Ascending aorta (tissue), 2 donors: ENCODE measurements around the gene PPP4R2. TPM values are rescaled to one million over a fixed set of nuclear protein-coding genes. Genes with fewer than 3 reads are reported as not detected.
A peak's percentile ranks its signal among the peaks of the same experiment; 100 is the strongest.

Source experiments
- DNase-seq, 2 donors: peaks; one replicate each; pipeline ENCODE4 v3.0.0-alpha.2; 2019; ENCODE audit warnings: low spot score in 2 of 2
- H3K27ac ChIP-seq, 2 donors: fragments of 200-600 bp; sonication (generic); one replicate each; pipeline ENCODE4 v1.5.1; 2016 to 2017; ENCODE audit warnings: mild to moderate bottlenecking in 1 of 2
- H3K27me3 ChIP-seq: fragments of 200-600 bp; sonication (generic); one replicate; pipeline ENCODE4 v1.5.1; 2017
- H3K36me3 ChIP-seq, 2 donors: fragments of 200-600 bp; sonication (generic); one replicate each; pipeline ENCODE4 v1.5.1; 2016
- H3K4me1 ChIP-seq, 2 donors: fragments of 200-600 bp; sonication (generic); one replicate each; pipeline ENCODE4 v1.5.1; 2016 to 2017; ENCODE audit warnings: mild to moderate bottlenecking in 1 of 2
- H3K4me3 ChIP-seq, 2 donors: fragments of 200-600 bp; sonication (generic); one replicate each; pipeline ENCODE4 v1.5.1; 2016 to 2017; ENCODE audit warnings: mild to moderate bottlenecking in 1 of 2
- H3K9me3 ChIP-seq, 2 donors: fragments of 200-600 bp; sonication (generic); one replicate each; pipeline ENCODE4 v1.5.1; 2016
- intact Hi-C: fragments of 100-400 bp; cut with DNase I; formaldehyde crosslinking; loops from one replicate; pipeline ENCODE4 v1.15.1; 2023
- total RNA-seq: library from RNA; depleted of rRNA; stranded (reverse); fragments of >200 nt; gene quantifications from one replicate; pipeline ENCODE4 v1.1.0, GENCODE V29; 2016
- TF ChIP-seq, protein P1 (sequence below), 3 experiments: fragments of 200-600 bp in 2 of 3; fragments of 450-650 bp in 1 of 3; sonication (generic) in 2 of 3; IDR thresholded peaks; one replicate each; pipeline ENCODE4 v1.5.1; 2016 to 2019; ENCODE audit warnings: antibody characterized with exemption in 3 of 3, mild to moderate bottlenecking in 1 of 3, moderate library complexity in 1 of 3

PPP4R2 gene
- total RNA-seq, 1 donor from 2014 or later: 8.2 TPM

DNA sequence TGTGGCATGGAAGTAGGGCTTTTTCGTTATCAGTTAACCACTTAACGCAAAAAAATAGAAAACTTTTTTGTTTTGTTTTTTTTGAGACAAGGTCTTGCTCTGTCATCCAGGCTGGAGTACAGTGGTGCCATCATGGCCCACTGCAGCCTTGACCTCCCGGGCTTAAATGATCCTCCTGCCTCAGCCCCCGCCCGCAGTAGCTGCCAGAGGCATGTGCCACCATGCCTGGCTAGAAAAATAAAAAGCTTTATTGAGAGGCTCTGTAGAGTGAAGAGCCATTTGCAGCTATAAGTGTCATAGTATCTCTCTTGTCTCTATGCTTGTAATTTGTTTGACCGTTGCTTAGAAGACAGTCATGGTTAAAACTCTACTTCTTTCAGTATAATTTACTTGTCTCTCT is 13.5 kb downstream of the PPP4R2 start:
- DNase-seq: no peak

DNA sequence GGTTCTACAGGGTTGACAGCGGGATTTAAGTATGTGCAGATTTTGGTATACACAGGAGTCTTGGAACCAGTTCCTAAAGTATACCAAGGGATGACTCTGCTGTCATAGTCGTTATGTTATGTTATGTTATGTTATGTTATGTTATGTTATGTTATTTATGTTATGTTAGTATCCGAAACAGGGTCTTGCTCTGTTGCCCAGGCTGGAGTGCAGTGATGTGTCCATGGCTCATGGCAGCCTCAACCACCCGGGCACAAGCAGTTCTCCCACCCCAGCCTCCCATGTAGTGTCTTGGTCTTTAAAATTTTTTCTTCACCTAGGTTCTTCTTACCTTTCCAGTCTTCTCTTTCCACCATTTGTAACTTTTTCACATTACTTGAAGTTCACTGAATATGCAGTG is 21.7 kb downstream of the PPP4R2 start:
- Histone ChIP-seq H3K27me3 (no peaks in the 10 kb centered on the region), H3K4me1 (peaks cover 0 to 5% of the 10 kb centered on the region in 2 donors), H3K9me3 (no peaks in the 10 kb centered on the region), H3K36me3 (peaks cover 0 to 6% of the 10 kb centered on the region in 2 donors), H3K27ac (no peak overlapping the region), H3K4me3 (no peak overlapping the region)
- intact Hi-C loops: no loop called here
- DNase-seq: no peak
- TF ChIP-seq, protein P1, sequence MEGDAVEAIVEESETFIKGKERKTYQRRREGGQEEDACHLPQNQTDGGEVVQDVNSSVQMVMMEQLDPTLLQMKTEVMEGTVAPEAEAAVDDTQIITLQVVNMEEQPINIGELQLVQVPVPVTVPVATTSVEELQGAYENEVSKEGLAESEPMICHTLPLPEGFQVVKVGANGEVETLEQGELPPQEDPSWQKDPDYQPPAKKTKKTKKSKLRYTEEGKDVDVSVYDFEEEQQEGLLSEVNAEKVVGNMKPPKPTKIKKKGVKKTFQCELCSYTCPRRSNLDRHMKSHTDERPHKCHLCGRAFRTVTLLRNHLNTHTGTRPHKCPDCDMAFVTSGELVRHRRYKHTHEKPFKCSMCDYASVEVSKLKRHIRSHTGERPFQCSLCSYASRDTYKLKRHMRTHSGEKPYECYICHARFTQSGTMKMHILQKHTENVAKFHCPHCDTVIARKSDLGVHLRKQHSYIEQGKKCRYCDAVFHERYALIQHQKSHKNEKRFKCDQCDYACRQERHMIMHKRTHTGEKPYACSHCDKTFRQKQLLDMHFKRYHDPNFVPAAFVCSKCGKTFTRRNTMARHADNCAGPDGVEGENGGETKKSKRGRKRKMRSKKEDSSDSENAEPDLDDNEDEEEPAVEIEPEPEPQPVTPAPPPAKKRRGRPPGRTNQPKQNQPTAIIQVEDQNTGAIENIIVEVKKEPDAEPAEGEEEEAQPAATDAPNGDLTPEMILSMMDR (IDR thresholded peaks at IDR 0.05): no peak

More for the DNA sequence above, 13.5 kb downstream of the PPP4R2 start:
- peaks cover 0 to 10% of the 10 kb centered on the region in 2 donors for H3K36me3 ChIP-seq
- no peaks in the 10 kb centered on the region for H3K27me3 ChIP-seq
- H3K9me3 ChIP-seq: no peaks in the 10 kb centered on the region
- H3K4me1 ChIP-seq: peaks cover 0 to 20% of the 10 kb centered on the region in 2 donors
- H3K27ac ChIP-seq: no peak overlapping the region
- intact Hi-C loops: no loop called here
- TF ChIP-seq, protein P1 (IDR thresholded peaks at IDR 0.05): no peak
- no peak overlapping the region for H3K4me3 ChIP-seq

DNA sequence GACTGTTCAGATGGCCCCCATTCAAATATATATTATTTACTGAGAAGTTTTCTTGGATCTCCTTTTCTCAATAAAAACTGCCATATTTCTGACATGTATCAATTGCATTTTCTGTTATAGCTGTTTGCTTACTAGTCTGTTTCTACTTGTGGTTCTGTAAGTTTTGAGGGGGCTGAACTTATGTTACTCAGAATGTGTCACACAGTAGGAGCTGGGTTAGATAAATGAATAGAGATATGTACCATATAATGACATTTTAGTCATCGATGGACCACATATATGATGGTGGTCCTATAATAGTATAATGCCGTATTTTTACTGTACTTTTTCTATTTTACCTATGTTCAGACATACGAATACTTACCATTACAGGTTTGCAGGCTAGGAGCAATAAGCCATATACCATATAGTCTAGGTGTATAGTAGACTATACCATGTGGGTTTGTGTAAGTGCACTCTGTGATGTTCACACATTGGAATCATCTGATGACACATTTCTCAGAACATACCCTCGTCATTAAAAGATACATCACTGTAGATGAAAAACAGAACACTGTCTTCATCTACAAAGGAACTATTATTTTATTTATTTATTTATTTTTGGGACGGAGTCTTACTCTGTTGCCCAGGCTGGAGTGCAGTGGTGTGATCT is 22.3 kb downstream of the PPP4R2 start:
- Histone ChIP-seq H3K9me3 (no peaks in the 10 kb centered on the region), H3K4me3 (no peak overlapping the region), H3K27me3 (no peaks in the 10 kb centered on the region), H3K4me1 (peaks cover 0 to 5% of the 10 kb centered on the region in 2 donors), H3K27ac (no peak overlapping the region), H3K36me3 (peaks cover 0 to 6% of the 10 kb centered on the region in 2 donors)
- intact Hi-C loops: no loop called here
- TF ChIP-seq, protein P1 (IDR thresholded peaks at IDR 0.05): no peak
- no peak for DNase-seq

DNA sequence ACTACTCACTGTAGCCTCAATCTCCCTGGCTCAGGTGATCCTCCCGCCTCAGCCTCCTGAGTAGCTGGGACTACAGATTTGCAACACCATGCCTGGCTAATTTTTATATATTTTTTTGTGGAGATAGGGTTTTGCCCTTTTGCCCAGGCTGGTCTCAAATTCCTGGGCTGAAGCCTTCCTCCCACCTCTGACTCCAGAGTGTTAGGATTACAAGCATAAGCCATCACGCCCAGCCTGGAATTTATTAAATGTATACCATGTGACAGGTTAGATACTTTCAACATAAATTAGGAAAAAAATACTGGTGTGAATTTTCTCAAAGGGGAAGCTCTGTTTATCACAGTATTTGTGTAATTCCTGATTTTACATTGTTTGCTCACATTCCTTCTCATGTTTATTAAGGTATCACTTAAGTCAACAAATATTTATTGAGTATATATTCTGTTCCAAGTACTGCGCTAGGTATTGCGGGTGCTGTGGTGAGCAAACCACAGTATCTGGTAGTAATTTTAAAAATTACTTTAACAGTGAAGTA is 24.8 kb downstream of the PPP4R2 start:
- intact Hi-C loops: no loop called here
- H3K9me3 ChIP-seq: no peaks in the 10 kb centered on the region
- no peak overlapping the region for H3K4me3 ChIP-seq
- H3K4me1 ChIP-seq: peaks cover 0 to 16% of the 10 kb centered on the region in 2 donors
- no peaks in the 10 kb centered on the region for H3K36me3 ChIP-seq
- no peak for DNase-seq
- TF ChIP-seq, protein P1 (IDR thresholded peaks at IDR 0.05): no peak
- H3K27me3 ChIP-seq: no peaks in the 10 kb centered on the region
- H3K27ac ChIP-seq: no peak overlapping the region

DNA sequence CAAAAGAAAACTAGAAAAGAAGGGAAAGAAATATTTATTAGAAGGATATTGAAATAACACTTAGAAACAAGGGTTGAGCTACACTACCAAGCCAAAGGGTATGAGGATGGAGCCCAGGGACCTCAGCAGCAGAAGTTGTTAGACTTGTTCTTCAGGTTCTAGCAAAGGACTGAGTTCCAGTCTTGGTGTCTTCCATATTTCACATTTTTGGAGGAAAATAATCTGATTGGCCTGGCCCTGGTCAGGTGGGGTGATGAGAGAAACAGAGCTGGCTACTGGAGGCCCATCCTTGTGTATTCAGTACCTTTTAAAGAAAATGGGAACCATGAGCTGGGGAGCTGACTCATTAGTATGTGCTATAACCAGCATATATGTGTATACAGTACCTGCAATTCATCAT is 28.2 kb downstream of the PPP4R2 start:
- no peaks in the 10 kb centered on the region for H3K36me3 ChIP-seq
- no peak for DNase-seq
- H3K9me3 ChIP-seq: no peaks in the 10 kb centered on the region
- peak overlapping the region in 1 of 2 donors; percentile 14 for H3K27ac ChIP-seq
- H3K27me3 ChIP-seq: no peaks in the 10 kb centered on the region
- H3K4me3 ChIP-seq: no peak overlapping the region
- intact Hi-C loops: no loop called here
- TF ChIP-seq, protein P1 (IDR thresholded peaks at IDR 0.05): no peak
- H3K4me1 ChIP-seq: peaks cover 0 to 19% of the 10 kb centered on the region in 2 donors
